CD4-positive, alpha-beta T cell treated with Interleukin-4 for 4 hours (primary cell): ENCODE measurements around the gene TMCO1.
"Not testable (repeated sequence)": the region's sequence is repeated elsewhere in the genome, so short reads cannot be mapped to it uniquely, and the experiment has no call there.

Experiments used
- DNase-seq: peaks from one replicate; pipeline ENCODE4 v3.0.0-alpha.2; 2020

The TMCO1 gene

GRCh38 chr1:165768513-165769394 is at the start of gene TMCO1:
Gene TMCO1, minus strand, starts transcription at chr1:165768868. Its CDS starts 117 bp downstream, at chr1:165768751.
- DNase-seq, result peak; percentile 97

- no peak for DNase-seq
Measured at GRCh38 chr1:165816826-165817497, 48.3 kb upstream of the TMCO1 start.

- DNase-seq, result no peak
Measured at GRCh38 chr1:165816157-165816556, 47.5 kb upstream of the TMCO1 start.

GRCh38 chr1:165815725-165816124 is 47.1 kb upstream of the TMCO1 start:
- no peak for DNase-seq

- DNase-seq, result no peak
Measured at GRCh38 chr1:165807613-165808012, 38.9 kb upstream of the TMCO1 start.

- DNase-seq, result not testable (repeated sequence)
Measured at GRCh38 chr1:165804513-165804912, 35.8 kb upstream of the TMCO1 start.

GRCh38 chr1:165799387-165799786 is 30.7 kb upstream of the TMCO1 start:
- DNase-seq, result no peak

- no peak for DNase-seq
Measured at GRCh38 chr1:165795894-165796293, 27.2 kb upstream of the TMCO1 start.

- no peak for DNase-seq
Measured at GRCh38 chr1:165793951-165794350, 25.3 kb upstream of the TMCO1 start.

GRCh38 chr1:165787741-165788140 is 19.1 kb upstream of the TMCO1 start:
- no peak for DNase-seq

- DNase-seq, result not testable (repeated sequence)
Measured at GRCh38 chr1:165783519-165783918, 14.9 kb upstream of the TMCO1 start.

GRCh38 chr1:165778197-165778596 is 9.5 kb upstream of the TMCO1 start:
- DNase-seq, result not testable (repeated sequence)

- DNase-seq, result no peak
Measured at GRCh38 chr1:165773324-165773965, 4.8 kb upstream of the TMCO1 start.

GRCh38 chr1:165772739-165773138 is 4.1 kb upstream of the TMCO1 start:
- no peak for DNase-seq

- DNase-seq, result no peak
Measured at GRCh38 chr1:165764277-165764676, 4.4 kb downstream of the TMCO1 start.

- DNase-seq, result no peak
Measured at GRCh38 chr1:165763442-165763841, 5.2 kb downstream of the TMCO1 start.

- no peak for DNase-seq
Measured at GRCh38 chr1:165762725-165763124, 5.9 kb downstream of the TMCO1 start.

GRCh38 chr1:165759095-165759494 is 9.6 kb downstream of the TMCO1 start:
- DNase-seq, result no peak

GRCh38 chr1:165755393-165756010 is 13.2 kb downstream of the TMCO1 start:
- DNase-seq, result no peak

GRCh38 chr1:165753934-165754333 is 14.7 kb downstream of the TMCO1 start:
- no peak for DNase-seq

GRCh38 chr1:165748550-165748949 is 20.1 kb downstream of the TMCO1 start:
- DNase-seq, result no peak

GRCh38 chr1:165747632-165748447 is 20.8 kb downstream of the TMCO1 start:
- no peak for DNase-seq
